ENCODE measurements around the gene ATF2. TPM values are rescaled to one million over a fixed set of nuclear protein-coding genes. Genes with fewer than 3 reads are reported as not detected.

Gene ATF2
- total and polyA plus RNA-seq, 2 of the 8 experiments (the other 6 are each of a cell fraction or from before 2014, with no cell fraction given): 31.2 to 46.5 TPM

DNA sequence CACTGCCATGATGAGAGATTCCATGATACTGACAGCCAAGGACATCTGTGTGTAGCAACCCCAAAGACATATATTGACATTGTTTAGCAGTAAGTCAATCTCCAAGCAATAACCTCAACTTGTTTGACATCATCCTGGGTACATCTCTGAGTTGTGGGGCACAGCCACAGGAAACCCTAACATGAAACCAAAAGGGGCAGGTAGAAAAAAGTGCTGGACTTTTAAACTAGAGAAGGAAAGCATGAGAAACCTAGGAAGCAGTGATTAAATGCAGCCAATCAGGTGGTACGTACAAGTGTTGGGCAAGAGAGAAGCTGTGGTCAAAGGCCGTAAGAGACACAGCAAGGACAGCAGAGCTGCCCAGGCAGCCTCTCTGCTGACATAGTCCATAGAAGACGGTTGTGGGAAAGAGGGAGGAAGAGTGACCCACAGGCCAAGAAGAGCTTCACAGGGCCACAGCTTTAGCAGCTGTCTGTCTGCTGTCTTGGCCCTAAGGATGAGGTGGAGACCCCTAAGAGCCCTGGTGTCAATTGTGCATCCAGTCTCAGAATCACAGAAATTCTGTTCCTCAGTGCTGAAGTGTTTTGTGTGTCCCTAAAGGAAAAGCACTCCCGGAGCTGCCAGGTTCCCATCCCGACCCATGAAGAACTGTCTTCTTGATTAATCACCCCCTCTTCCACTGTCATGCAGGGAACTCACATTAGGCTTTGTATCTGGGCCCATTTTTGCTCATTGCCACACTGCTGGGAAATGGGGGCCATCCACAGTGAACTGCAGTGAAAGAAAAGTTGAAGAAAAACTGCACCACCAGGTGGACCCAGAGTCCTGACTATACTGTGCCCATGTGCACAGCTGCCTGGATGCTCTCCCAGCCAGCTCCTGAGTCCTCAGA, 137.4 kb downstream of the ATF2 start:
- peak; percentile 13 to 63 for DNase-seq (ENCODE audit: low read depth in 1 of 2, low spot score in 2 of 2)
- no peak overlapping the region for H3K18ac ChIP-seq (ENCODE audit: extremely low read depth, low read length)
- no peaks in the 10 kb centered on the region for H3K27me3 ChIP-seq (replicated peaks in 1 of 4; ENCODE audit: control insufficient read depth in 3 of 4, extremely low read depth in 1 of 4, insufficient read depth in 3 of 4, low read length in 3 of 4)
- no peak overlapping the region for H2BK120ac ChIP-seq (replicated peaks; ENCODE audit: low read depth, low read length)
- no peak overlapping the region for H4K5ac ChIP-seq (ENCODE audit: insufficient read length, low read depth, low read length)
- no peak overlapping the region; the same call in 1 of the 2 replicates for H2BK15ac ChIP-seq (ENCODE audit: low read length)
- no peaks in the 10 kb centered on the region for H3K36me3 ChIP-seq (ENCODE audit: control insufficient read depth in 2 of 4, insufficient read depth in 4 of 4, low read length in 3 of 4)
- H3K56ac ChIP-seq (replicated peaks; ENCODE audit: insufficient read length, low read depth, low read length): no peak overlapping the region
- H2AK5ac ChIP-seq (ENCODE audit: low read depth, low read length): 0 out of 2 replicates have a peak overlapping the region, but pooled peaks have one; percentile 1
- H3K79me2 ChIP-seq (ENCODE audit: control insufficient read depth in 1 of 2, insufficient read depth in 2 of 2, low read length in 2 of 2): no peaks in the 10 kb centered on the region
- H2BK5ac ChIP-seq (ENCODE audit: low read depth, low read length): no peak overlapping the region
- no peak overlapping the region for H3K9ac ChIP-seq (replicated peaks in 1 of 4; ENCODE audit: extremely low read depth in 1 of 4, low read depth in 3 of 4, low read length in 3 of 4)
- no peak overlapping the region for H3K4me2 ChIP-seq (ENCODE audit: insufficient read depth in 1 of 2, low read depth in 2 of 2, low read length in 2 of 2)
- no peak overlapping the region for H3K4me3 ChIP-seq (ENCODE audit: extremely low read depth in 1 of 4, insufficient read depth in 2 of 4, low read depth in 3 of 4, low read length in 4 of 4)
- CTCF ChIA-PET (ENCODE audit: partially characterized antibody): interaction anchor here (0.7 to 3.3 kb wide), 41 partner anchors 8 to 1067 kb away, joined by 3 to 21 read pairs (median 4); partner anchors contain the start of gene CHN1
- no peaks in the 10 kb centered on the region for H3K79me1 ChIP-seq (ENCODE audit: low read depth, low read length)
- H3K4me1 ChIP-seq (replicated peaks in 1 of 4; ENCODE audit: control insufficient read depth in 3 of 4, insufficient read depth in 4 of 4, low read length in 3 of 4): no peaks in the 10 kb centered on the region; a peak in 1 of 7 replicates
- no peaks in the 10 kb centered on the region for H4K20me1 ChIP-seq (replicated peaks in 1 of 2; ENCODE audit: control insufficient read depth in 1 of 2, insufficient read depth in 2 of 2, low read length in 2 of 2)
- H3K23me2 ChIP-seq (ENCODE audit: low read depth, low read length): no peaks in the 10 kb centered on the region
- H4K91ac ChIP-seq (replicated peaks; ENCODE audit: insufficient read length, low read length): no peak overlapping the region
- H2AFZ ChIP-seq (ENCODE audit: low read length): 0 out of 2 replicates have a peak overlapping the region, but pooled peaks have one; percentile 30
- no peak overlapping the region for H3K23ac ChIP-seq (ENCODE audit: insufficient read length)
- POLR2A ChIA-PET (ENCODE audit: partially characterized antibody): interaction anchor here (1.1 to 1.2 kb wide), 2 partner anchors 25 to 30 kb away, joined by 3 to 4 read pairs; partner anchors contain the start of gene CHN1
- no peak overlapping the region for H3K4ac ChIP-seq (replicated peaks; ENCODE audit: insufficient read length, low read depth, low read length)
- TF ChIP-seq KDM5A (IDR thresholded peaks at IDR 0.05; ENCODE audit: low read length): no peak
- TF ChIP-seq CEBPB (IDR thresholded peaks at IDR 0.05; ENCODE audit: low read depth, low read length): peak; percentile 99
- TF ChIP-seq, protein P1, sequence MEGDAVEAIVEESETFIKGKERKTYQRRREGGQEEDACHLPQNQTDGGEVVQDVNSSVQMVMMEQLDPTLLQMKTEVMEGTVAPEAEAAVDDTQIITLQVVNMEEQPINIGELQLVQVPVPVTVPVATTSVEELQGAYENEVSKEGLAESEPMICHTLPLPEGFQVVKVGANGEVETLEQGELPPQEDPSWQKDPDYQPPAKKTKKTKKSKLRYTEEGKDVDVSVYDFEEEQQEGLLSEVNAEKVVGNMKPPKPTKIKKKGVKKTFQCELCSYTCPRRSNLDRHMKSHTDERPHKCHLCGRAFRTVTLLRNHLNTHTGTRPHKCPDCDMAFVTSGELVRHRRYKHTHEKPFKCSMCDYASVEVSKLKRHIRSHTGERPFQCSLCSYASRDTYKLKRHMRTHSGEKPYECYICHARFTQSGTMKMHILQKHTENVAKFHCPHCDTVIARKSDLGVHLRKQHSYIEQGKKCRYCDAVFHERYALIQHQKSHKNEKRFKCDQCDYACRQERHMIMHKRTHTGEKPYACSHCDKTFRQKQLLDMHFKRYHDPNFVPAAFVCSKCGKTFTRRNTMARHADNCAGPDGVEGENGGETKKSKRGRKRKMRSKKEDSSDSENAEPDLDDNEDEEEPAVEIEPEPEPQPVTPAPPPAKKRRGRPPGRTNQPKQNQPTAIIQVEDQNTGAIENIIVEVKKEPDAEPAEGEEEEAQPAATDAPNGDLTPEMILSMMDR (IDR thresholded peaks at IDR 0.05; ENCODE audit: control extremely low read depth in 1 of 3, insufficient read depth in 1 of 3, low read depth in 1 of 3, low read length in 3 of 3): peak; percentile 56 to 70 (median 60)
- TF ChIP-seq RAD21 (IDR thresholded peaks at IDR 0.05 in 1 of 2, conservative IDR thresholded peaks at IDR 0.05 in 1 of 2; ENCODE audit: low read depth in 2 of 2, low read length in 2 of 2): peak; percentile 84 to 85
- TF ChIP-seq TCF12 (IDR thresholded peaks at IDR 0.05; ENCODE audit: low read depth, low read length): no peak
- TF ChIP-seq BRCA1 (IDR thresholded peaks at IDR 0.05; ENCODE audit: low read depth, low read length): no peak
- TF ChIP-seq, protein P2, sequence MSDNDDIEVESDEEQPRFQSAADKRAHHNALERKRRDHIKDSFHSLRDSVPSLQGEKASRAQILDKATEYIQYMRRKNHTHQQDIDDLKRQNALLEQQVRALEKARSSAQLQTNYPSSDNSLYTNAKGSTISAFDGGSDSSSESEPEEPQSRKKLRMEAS (IDR thresholded peaks at IDR 0.05): 0 out of 2 replicates have a peak, but pooled peaks have one; percentile 35
- no peaks in the 10 kb centered on the region; a peak in 1 of 4 replicates for H3K9me3 ChIP-seq (ENCODE audit: insufficient read depth in 2 of 2, low read depth in 1 of 2, low read length in 1 of 2)
- H2BK12ac ChIP-seq (ENCODE audit: low read depth, low read length): peak overlapping the region; percentile 75; the same call in 1 of the 2 replicates
- H4K8ac ChIP-seq (ENCODE audit: extremely low read depth, insufficient read depth, low read length): no peak overlapping the region
- no peak overlapping the region for H3K14ac ChIP-seq (ENCODE audit: insufficient read length)
- WGBS, 2 experiments (ENCODE audit: extremely low coverage in 1 of 2, insufficient coverage in 1 of 2, insufficient read length in 1 of 2, insufficient replicate concordance in 2 of 2, low coverage in 1 of 2, low lambda C conversion rate in 2 of 2, missing lambda C conversion rate in 1 of 2): 74% methylated on average over 5 of the region's 5 CpGs; no CpG with 5 or more reads in 1 of the 2 experiments
- no peak overlapping the region for H2BK20ac ChIP-seq (ENCODE audit: low read length)
- H3K27ac ChIP-seq (ENCODE audit: low read depth, low read length): no peak overlapping the region
- FAIRE-seq: peak; percentile 42
